GM12878 (cell line): ENCODE measurements around the gene AEN. TPM values are rescaled to one million over a fixed set of nuclear protein-coding genes. Genes with fewer than 3 reads are reported as not detected.
"Not testable (repeated sequence)": the region's sequence is repeated elsewhere in the genome, so short reads cannot be mapped to it uniquely, and the experiment has no call there.

Experiments
- ATAC-seq: fragments of 200-7000 bp; cut with Tn5 transposase; 3 replicates; pipeline ENCODE4 v1.9.1; 2020; ENCODE audit warnings: mild to moderate bottlenecking, moderate library complexity
- BruUV-seq: library from RNA; stranded (reverse); fragments of 400-500 nt; replicated peaks from 2 replicates; lab custom pipeline; 2021; lab: Mats Ljungman, UMichigan
- CTCF ChIA-PET: fragments of 300-600 bp; sonication (Branson Sonifier 250); formaldehyde crosslinking; extraction: SDS; loops from one replicate; lab custom pipeline; 2021; ENCODE audit warnings: inconsistent platforms; lab: Yijun Ruan, JAX
- POLR2A ChIA-PET: fragments of 350-600 bp; formaldehyde crosslinking; extraction: SDS; loops from one replicate; lab custom pipeline; 2021; ENCODE audit warnings: inconsistent platforms; lab: Charles Lee
- RAD21 ChIA-PET: fragments of 300-600 bp; sonication (Branson Sonifier 250); formaldehyde crosslinking; loops from one replicate; lab custom pipeline; 2023; ENCODE audit warnings: antibody characterized with exemption; ENCODE audit not compliant: unreplicated experiment; lab: Charles Lee
- SMC1A ChIA-PET: fragments of 300-600 bp; sonication (Branson Sonifier 250); formaldehyde crosslinking; loops from one replicate; lab custom pipeline; 2023; ENCODE audit not compliant: unreplicated experiment, uncharacterized antibody; lab: Charles Lee
- DNase-seq: peaks from one replicate; pipeline ENCODE4 v3.0.0-alpha.2; 2011; ENCODE audit warnings: low read depth, low spot score
- FAIRE-seq: peaks from 3 replicates; lab custom pipeline; 2011; peaks lifted over from hg19 to GRCh38; lab: Jason Lieb, UNC
- H2AFZ ChIP-seq: 2 replicates; pipeline ENCODE4 v1.6.0; 2011; ENCODE audit warnings: low read depth, low read length, control low read depth; ENCODE audit not compliant: control insufficient read depth
- H3K27ac ChIP-seq: 2 replicates; pipeline ENCODE4 v1.5.1; 2011; ENCODE audit warnings: control low read depth; ENCODE audit not compliant: control insufficient read depth, insufficient read depth
- H3K27me3 ChIP-seq, 2 experiments: replicated peaks in 1 of 2; 2 replicates each; pipeline versions ENCODE4 v1.6.0 to v1.6.1; 2011; ENCODE audit warnings: low read length in 1 of 2; ENCODE audit not compliant: control insufficient read depth in 2 of 2, insufficient read depth in 2 of 2
- H3K36me3 ChIP-seq, 2 experiments: 2 replicates each; pipeline ENCODE4 v1.5.1; 2011; ENCODE audit warnings: low read length in 1 of 2; ENCODE audit not compliant: control insufficient read depth in 2 of 2, insufficient read depth in 2 of 2
- H3K4me1 ChIP-seq: 2 replicates; pipeline ENCODE4 v1.6.1; 2011; ENCODE audit warnings: mild to moderate bottlenecking, low read length, moderate library complexity, mixed read lengths; ENCODE audit not compliant: control insufficient read depth, insufficient read depth
- H3K4me2 ChIP-seq: 2 replicates; pipeline ENCODE4 v1.6.0; 2011; ENCODE audit warnings: control low read depth; ENCODE audit not compliant: control insufficient read depth, insufficient read depth
- H3K4me3 ChIP-seq: fragments of 200-600 bp; sonication (generic); 2 replicates; pipeline ENCODE4 v1.5.1; 2016
- H3K79me2 ChIP-seq: 2 replicates; pipeline ENCODE4 v1.6.0; 2011; ENCODE audit warnings: low read length; ENCODE audit not compliant: control insufficient read depth, insufficient read depth
- H3K9ac ChIP-seq: 2 replicates; pipeline ENCODE4 v1.8.0; 2011; ENCODE audit warnings: low read length, control low read depth, mixed read lengths; ENCODE audit not compliant: control insufficient read depth, insufficient read depth
- H3K9me3 ChIP-seq: replicated peaks from 3 replicates; pipeline ENCODE4 v1.5.1; 2011; ENCODE audit warnings: mild to moderate bottlenecking, low read length; ENCODE audit not compliant: control insufficient read depth, insufficient read depth
- H4K20me1 ChIP-seq: 2 replicates; pipeline ENCODE4 v1.6.0; 2011; ENCODE audit not compliant: control insufficient read depth, insufficient read depth
- CTCF ChIP-seq, 3 experiments: IDR thresholded peaks in 2 of 3; conservative IDR thresholded peaks in 1 of 3; 2 replicates each; pipeline ENCODE4 v1.5.1; 2011; ENCODE audit warnings: low read depth in 3 of 3, low read length in 3 of 3, mild to moderate bottlenecking in 3 of 3, control low read depth in 2 of 3, moderate library complexity in 2 of 3, inconsistent platforms in 1 of 3, mixed read lengths in 1 of 3; ENCODE audit not compliant: control insufficient read depth in 2 of 3, insufficient read depth in 1 of 3; ENCODE audit errors: extremely low read depth in 1 of 3
- POLR2AphosphoS2 ChIP-seq: IDR thresholded peaks from 2 replicates; pipeline ENCODE4 v1.6.1; 2011; ENCODE audit warnings: low read depth, mild to moderate bottlenecking, low read length, improper control_type of control experiment, moderate library complexity
- POLR2AphosphoS5 ChIP-seq: IDR thresholded peaks from 2 replicates; pipeline ENCODE4 v1.6.1; 2011; ENCODE audit warnings: mild to moderate bottlenecking, low read length, inconsistent platforms
- WGBS: methylation state at CpG from one replicate; pipeline ENCODE4 v1.1.6; 2016; ENCODE audit warnings: low lambda C conversion rate; ENCODE audit not compliant: insufficient replicate concordance, insufficient coverage; ENCODE audit errors: missing lambda C conversion rate; 5-methylcytosine and 5-hydroxymethylcytosine counted together
- in situ Hi-C: fragments of 300-500 bp; cut with MboI; formaldehyde crosslinking; loops from 9 replicates; pipeline ENCODE4 v1.14.3; 2018; ENCODE audit warnings: mixed read lengths
- intact Hi-C: fragments of 100-400 bp; cut with micrococcal nuclease; formaldehyde crosslinking; loops from one replicate; pipeline ENCODE4 v1.14.2; 2022; ENCODE audit not compliant: unreplicated experiment
- polyA plus RNA-seq, 11 experiments: library from polyadenylated mRNA; depleted of rRNA in 4 of 11; unstranded in 6 of 11; stranded (reverse) in 5 of 11; fragments of >200 nt; fragmentation: Nextera tagmentation in 4 of 11; fragmentation: Illumina TruSeq in 1 of 11; extraction: Ambion mirVana in 4 of 11; extraction: Trizol in 1 of 11; gene quantifications; 1 replicate in 1 of 11; 2 replicates in 10 of 11; pipeline versions ENCODE4 v1.2.1 to v1.2.3, GENCODE V29; 2011 to 2016; ENCODE audit warnings: inconsistent platforms in 2 of 11, missing spikeins in 2 of 11, low read depth in 1 of 11
- total RNA-seq, 4 experiments: library from RNA; depleted of rRNA in 3 of 4; stranded (reverse); fragments of >200 nt in 3 of 4; fragmentation: Illumina TruSeq in 1 of 4; extraction: Trizol in 1 of 4; gene quantifications; 2 replicates each; pipeline versions ENCODE4 v1.2.1 to v1.2.3, GENCODE V29; 2013 to 2021

The AEN gene
- total and polyA plus RNA-seq, 10 of the 15 experiments (the other 5 are each of a cell fraction or from before 2014, with no cell fraction given), result 11.7 to 81.2 (median 53.7) TPM

GRCh38 chr15:88641959-88642452 is 20.9 kb downstream of the AEN start (continued):
- TF ChIP-seq CTCF (IDR thresholded peaks at IDR 0.05 in 2 of 3, conservative IDR thresholded peaks at IDR 0.05 in 1 of 3; ENCODE audit: control insufficient read depth in 2 of 3, extremely low read depth in 1 of 3, insufficient read depth in 1 of 3, low read depth in 3 of 3, low read length in 3 of 3) (no peak), POLR2AphosphoS2 (no peak)

GRCh38 chr15:88642514-88642913 is 21.4 kb downstream of the AEN start:
- H3K36me3 ChIP-seq, H3K9ac ChIP-seq, H3K27me3 ChIP-seq, SMC1A ChIA-PET, H4K20me1 ChIP-seq, H2AFZ ChIP-seq, BruUV-seq, H3K4me3 ChIP-seq, ATAC-seq, H3K9me3 ChIP-seq, DNase-seq, intact Hi-C loops, RAD21 ChIA-PET: not testable (repeated sequence)
- Histone ChIP-seq H3K4me2 (peak overlapping the region; percentile 89), H3K4me1 (peaks cover 41% of the 10 kb centered on the region), H3K27ac (peak overlapping the region; percentile 99)
- POLR2A ChIA-PET, result interaction anchor here (0.6 to 1.0 kb wide), 2 partner anchors 9 to 15 kb away, joined by 3 to 4 read pairs; no protein-coding TSS in a partner anchor
- WGBS, result 94% methylated on average over 11 of the region's 11 CpGs
- peak; percentile 56; the same call in 1 of the 2 replicates for TF ChIP-seq POLR2AphosphoS5
- TF ChIP-seq, all 136 proteins: peak for 1; not testable (repeated sequence) for 135
- CTCF ChIA-PET, result interaction anchor here (1.0 kb wide), 1 partner anchor 19 kb away, joined by 3 read pairs; no protein-coding TSS in a partner anchor
- H3K79me2 ChIP-seq, result peaks cover 39% of the 10 kb centered on the region
- in situ Hi-C loops, FAIRE-seq: not testable (repeated sequence)
